CD4-positive, alpha-beta T cell (primary cell): Measurements from ENCODE around the gene ZNF330. TPM values are rescaled to one million over a fixed set of nuclear protein-coding genes. Genes with fewer than 3 reads are reported as not detected.

Experiments used
- ATAC-seq: fragments of 200-7000 bp; cut with Tn5 transposase; one replicate; pipeline ENCODE4 v1.10.0; 2022; ENCODE audit warnings: mild to moderate bottlenecking; ENCODE audit not compliant: poor library complexity
- CTCF ChIA-PET: fragments of 350-600 bp; sonication (Branson Sonifier 250); formaldehyde crosslinking; loops from one replicate; lab custom pipeline; 2021; ENCODE audit warnings: antibody characterized with exemption, inconsistent platforms; lab: Charles Lee
- POLR2A ChIA-PET: fragments of 350-600 bp; sonication (Branson Sonifier 250); formaldehyde crosslinking; loops from one replicate; lab custom pipeline; 2021; ENCODE audit warnings: antibody characterized with exemption, inconsistent platforms; lab: Charles Lee
- DNase-seq, 14 experiments: peaks; one replicate each; pipeline ENCODE4 v3.0.0-alpha.2; 2013 to 2020; ENCODE audit warnings: mixed read lengths in 2 of 14
- H3K27ac ChIP-seq, 2 donors: one replicate each; pipeline versions ENCODE4 v1.5.1 to v1.7.0; 2013; ENCODE audit warnings: low read length in 2 of 2, low read depth in 1 of 2, mild to moderate bottlenecking in 1 of 2
- H3K27me3 ChIP-seq, 2 experiments: 1 replicate in 1 of 2; 2 replicates in 1 of 2; pipeline versions ENCODE4 v1.6.1 to v1.7.0; 2013; ENCODE audit warnings: low read length in 2 of 2, control low read depth in 1 of 2, mild to moderate bottlenecking in 1 of 2, moderate library complexity in 1 of 2; ENCODE audit not compliant: insufficient read depth in 2 of 2, control insufficient read depth in 1 of 2
- H3K36me3 ChIP-seq: one replicate; pipeline ENCODE4 v1.6.1; 2013; ENCODE audit warnings: low read length, control low read depth; ENCODE audit not compliant: insufficient read depth
- H3K4me1 ChIP-seq: one replicate; pipeline ENCODE4 v1.6.1; 2013; ENCODE audit warnings: low read length, control low read depth; ENCODE audit not compliant: insufficient read depth
- H3K4me3 ChIP-seq: one replicate; pipeline ENCODE4 v1.5.1; 2013; ENCODE audit warnings: mild to moderate bottlenecking, low read length, moderate library complexity
- H3K9me3 ChIP-seq, 2 experiments: 1 replicate in 1 of 2; 2 replicates in 1 of 2; pipeline versions ENCODE4 v1.6.1 to v1.7.0; 2013; ENCODE audit warnings: low read length in 2 of 2, mild to moderate bottlenecking in 2 of 2, control low read depth in 1 of 2, moderate library complexity in 1 of 2; ENCODE audit not compliant: control insufficient read depth in 1 of 2, insufficient read depth in 1 of 2
- H3K27ac Mint-ChIP-seq: one replicate; pipeline ENCODE4 v1.8.0; 2020; ENCODE audit warnings: mixed read lengths
- H3K27me3 Mint-ChIP-seq: one replicate; pipeline ENCODE4 v1.8.0; 2021; ENCODE audit warnings: mixed read lengths
- H3K36me3 Mint-ChIP-seq: one replicate; pipeline ENCODE4 v1.8.0; 2021; ENCODE audit warnings: low read depth, mixed read lengths
- H3K4me1 Mint-ChIP-seq: one replicate; pipeline ENCODE4 v1.8.0; 2021; ENCODE audit warnings: low read depth, mixed read lengths
- H3K4me3 Mint-ChIP-seq: one replicate; pipeline ENCODE4 v1.8.0; 2020; ENCODE audit warnings: mild to moderate bottlenecking, mixed read lengths
- H3K9me3 Mint-ChIP-seq: one replicate; pipeline ENCODE4 v1.8.0; 2020; ENCODE audit warnings: mixed read lengths
- intact Hi-C, 2 experiments: fragments of 100-400 bp; cut with DNase I in 1 of 2; cut with micrococcal nuclease in 1 of 2; formaldehyde crosslinking; loops; one replicate each; pipeline versions ENCODE4 v1.15.1 to v1.9.0; 2023 to 2025; cut with DNase I, micrococcal nuclease
- total RNA-seq, 174 experiments: library from RNA in 2 of 174; stranded (reverse) in 2 of 174; gene quantifications; one replicate each; pipeline ENCODE4 v1.2.3 and lab custom pipeline; 2021 to 2026
- TF ChIP-seq, protein P1 (sequence below): fragments of 200-600 bp; IDR thresholded peaks from one replicate; pipeline ENCODE4 v1.8.0; 2022; ENCODE audit warnings: antibody characterized with exemption, mild to moderate bottlenecking

ZNF330 gene
- total RNA-seq, 2 experiments from 2014 or later: 41.1 to 43.8 TPM

GRCh38 chr4:141254326-141254725, 33.6 kb downstream of the ZNF330 start:
- Mint-ChIP-seq H3K4me1 (no peaks in the 10 kb centered on the region), H3K27ac (no peak overlapping the region), H3K27me3 (peaks cover 10% of the 10 kb centered on the region), H3K4me3 (no peak overlapping the region), H3K9me3 (no peaks in the 10 kb centered on the region), H3K36me3 (no peaks in the 10 kb centered on the region)
- Histone ChIP-seq H3K27me3 (peaks cover 5 to 6% of the 10 kb centered on the region in 2 experiments), H3K36me3 (no peaks in the 10 kb centered on the region), H3K27ac (no peak overlapping the region), H3K9me3 (no peaks in the 10 kb centered on the region), H3K4me1 (no peaks in the 10 kb centered on the region), H3K4me3 (no peak overlapping the region)
- no peak for DNase-seq
- CTCF ChIA-PET: no interaction called here
- TF ChIP-seq, protein P1, sequence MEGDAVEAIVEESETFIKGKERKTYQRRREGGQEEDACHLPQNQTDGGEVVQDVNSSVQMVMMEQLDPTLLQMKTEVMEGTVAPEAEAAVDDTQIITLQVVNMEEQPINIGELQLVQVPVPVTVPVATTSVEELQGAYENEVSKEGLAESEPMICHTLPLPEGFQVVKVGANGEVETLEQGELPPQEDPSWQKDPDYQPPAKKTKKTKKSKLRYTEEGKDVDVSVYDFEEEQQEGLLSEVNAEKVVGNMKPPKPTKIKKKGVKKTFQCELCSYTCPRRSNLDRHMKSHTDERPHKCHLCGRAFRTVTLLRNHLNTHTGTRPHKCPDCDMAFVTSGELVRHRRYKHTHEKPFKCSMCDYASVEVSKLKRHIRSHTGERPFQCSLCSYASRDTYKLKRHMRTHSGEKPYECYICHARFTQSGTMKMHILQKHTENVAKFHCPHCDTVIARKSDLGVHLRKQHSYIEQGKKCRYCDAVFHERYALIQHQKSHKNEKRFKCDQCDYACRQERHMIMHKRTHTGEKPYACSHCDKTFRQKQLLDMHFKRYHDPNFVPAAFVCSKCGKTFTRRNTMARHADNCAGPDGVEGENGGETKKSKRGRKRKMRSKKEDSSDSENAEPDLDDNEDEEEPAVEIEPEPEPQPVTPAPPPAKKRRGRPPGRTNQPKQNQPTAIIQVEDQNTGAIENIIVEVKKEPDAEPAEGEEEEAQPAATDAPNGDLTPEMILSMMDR: no peak
- intact Hi-C loops: no loop called here
- ATAC-seq: no peak
- POLR2A ChIA-PET: no interaction called here

DNA sequence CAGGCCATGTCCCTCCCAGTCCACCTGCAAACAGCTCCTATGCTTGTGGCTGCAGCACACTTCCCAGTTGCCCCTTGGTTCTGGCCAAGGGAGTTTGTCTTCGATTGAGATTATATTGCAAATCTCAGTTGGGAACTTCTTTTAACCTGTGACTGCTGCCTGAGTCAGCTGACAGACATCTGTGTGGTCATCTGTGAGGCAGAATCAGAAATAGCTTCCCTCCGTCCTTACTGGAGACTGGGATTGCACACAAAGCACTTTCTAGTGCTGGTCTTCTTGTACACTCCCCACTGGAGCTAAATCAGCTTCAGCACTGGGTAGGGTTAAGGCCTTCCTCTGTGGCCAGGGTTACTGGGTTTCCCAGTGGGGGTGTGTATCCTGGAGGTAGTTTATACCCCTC, 34.3 kb downstream of the ZNF330 start:
- CTCF ChIA-PET: no interaction called here
- DNase-seq (no peak), ATAC-seq (no peak)
- Mint-ChIP-seq H3K27me3 (peaks cover 12% of the 10 kb centered on the region), H3K4me1 (no peaks in the 10 kb centered on the region), H3K9me3 (no peaks in the 10 kb centered on the region), H3K27ac (no peak overlapping the region), H3K36me3 (no peaks in the 10 kb centered on the region), H3K4me3 (no peak overlapping the region)
- H3K4me3 ChIP-seq: no peak overlapping the region
- H3K27me3 ChIP-seq: peaks cover 5 to 6% of the 10 kb centered on the region in 2 experiments
- no peak overlapping the region for H3K27ac ChIP-seq
- H3K4me1 ChIP-seq: no peaks in the 10 kb centered on the region
- TF ChIP-seq, protein P1: no peak
- intact Hi-C loops: no loop called here
- no peaks in the 10 kb centered on the region for H3K36me3 ChIP-seq
- POLR2A ChIA-PET: no interaction called here
- H3K9me3 ChIP-seq: no peaks in the 10 kb centered on the region

DNA sequence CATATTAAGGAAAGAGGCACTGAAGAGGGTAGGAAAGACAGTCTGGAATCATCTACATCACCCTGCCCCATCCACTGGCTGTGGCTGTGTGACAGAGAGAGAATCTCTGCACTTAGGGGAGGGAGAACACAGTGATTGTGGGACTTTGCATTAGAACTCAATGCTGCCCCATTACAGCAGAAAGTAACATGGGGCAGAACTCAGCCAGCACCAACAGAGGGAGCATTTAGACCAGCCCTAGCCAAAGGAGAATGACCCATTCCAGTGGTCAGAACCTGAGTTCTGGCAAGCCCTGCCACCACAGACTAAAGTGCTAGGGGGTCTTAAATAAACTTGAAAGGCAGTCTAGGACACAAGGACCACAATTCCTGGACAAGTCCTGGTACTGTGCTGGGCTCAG, 37.9 kb downstream of the ZNF330 start:
- TF ChIP-seq, protein P1: no peak
- no peak overlapping the region for H3K27ac ChIP-seq

More for the DNA sequence above, 37.9 kb downstream of the ZNF330 start:
- Mint-ChIP-seq H3K27me3 (peaks cover 12% of the 10 kb centered on the region), H3K36me3 (no peaks in the 10 kb centered on the region), H3K9me3 (no peaks in the 10 kb centered on the region), H3K4me1 (no peaks in the 10 kb centered on the region), H3K4me3 (no peak overlapping the region), H3K27ac (no peak overlapping the region)
- DNase-seq (no peak), ATAC-seq (no peak)
- Histone ChIP-seq H3K9me3 (no peaks in the 10 kb centered on the region), H3K4me3 (no peak overlapping the region), H3K27me3 (peaks cover 5 to 6% of the 10 kb centered on the region in 2 experiments), H3K4me1 (no peaks in the 10 kb centered on the region), H3K36me3 (no peaks in the 10 kb centered on the region)
- CTCF ChIA-PET: no interaction called here
- POLR2A ChIA-PET: no interaction called here
- intact Hi-C loops: no loop called here
